CD4-positive, alpha-beta T cell (primary cell): ENCODE measurements around the gene IL17RA. TPM values are rescaled to one million over a fixed set of nuclear protein-coding genes. Genes with fewer than 3 reads are reported as not detected.

Source experiments
- ATAC-seq: fragments of 200-7000 bp; cut with Tn5 transposase; one replicate; pipeline ENCODE4 v1.10.0; 2022; ENCODE audit warnings: mild to moderate bottlenecking; ENCODE audit not compliant: poor library complexity
- CTCF ChIA-PET: fragments of 350-600 bp; sonication (Branson Sonifier 250); formaldehyde crosslinking; loops from one replicate; lab custom pipeline; 2021; ENCODE audit warnings: antibody characterized with exemption, inconsistent platforms; lab: Charles Lee
- POLR2A ChIA-PET: fragments of 350-600 bp; sonication (Branson Sonifier 250); formaldehyde crosslinking; loops from one replicate; lab custom pipeline; 2021; ENCODE audit warnings: antibody characterized with exemption, inconsistent platforms; lab: Charles Lee
- DNase-seq, 14 experiments: peaks; one replicate each; pipeline ENCODE4 v3.0.0-alpha.2; 2013 to 2020; ENCODE audit warnings: mixed read lengths in 2 of 14
- H3K27ac ChIP-seq, 2 donors: one replicate each; pipeline versions ENCODE4 v1.5.1 to v1.7.0; 2013; ENCODE audit warnings: low read length in 2 of 2, low read depth in 1 of 2, mild to moderate bottlenecking in 1 of 2
- H3K27me3 ChIP-seq, 2 experiments: 1 replicate in 1 of 2; 2 replicates in 1 of 2; pipeline versions ENCODE4 v1.6.1 to v1.7.0; 2013; ENCODE audit warnings: low read length in 2 of 2, control low read depth in 1 of 2, mild to moderate bottlenecking in 1 of 2, moderate library complexity in 1 of 2; ENCODE audit not compliant: insufficient read depth in 2 of 2, control insufficient read depth in 1 of 2
- H3K36me3 ChIP-seq: one replicate; pipeline ENCODE4 v1.6.1; 2013; ENCODE audit warnings: low read length, control low read depth; ENCODE audit not compliant: insufficient read depth
- H3K4me1 ChIP-seq: one replicate; pipeline ENCODE4 v1.6.1; 2013; ENCODE audit warnings: low read length, control low read depth; ENCODE audit not compliant: insufficient read depth
- H3K4me3 ChIP-seq: one replicate; pipeline ENCODE4 v1.5.1; 2013; ENCODE audit warnings: mild to moderate bottlenecking, low read length, moderate library complexity
- H3K9me3 ChIP-seq, 2 experiments: 1 replicate in 1 of 2; 2 replicates in 1 of 2; pipeline versions ENCODE4 v1.6.1 to v1.7.0; 2013; ENCODE audit warnings: low read length in 2 of 2, mild to moderate bottlenecking in 2 of 2, control low read depth in 1 of 2, moderate library complexity in 1 of 2; ENCODE audit not compliant: control insufficient read depth in 1 of 2, insufficient read depth in 1 of 2
- H3K27ac Mint-ChIP-seq: one replicate; pipeline ENCODE4 v1.8.0; 2020; ENCODE audit warnings: mixed read lengths
- H3K27me3 Mint-ChIP-seq: one replicate; pipeline ENCODE4 v1.8.0; 2021; ENCODE audit warnings: mixed read lengths
- H3K36me3 Mint-ChIP-seq: one replicate; pipeline ENCODE4 v1.8.0; 2021; ENCODE audit warnings: low read depth, mixed read lengths
- H3K4me1 Mint-ChIP-seq: one replicate; pipeline ENCODE4 v1.8.0; 2021; ENCODE audit warnings: low read depth, mixed read lengths
- H3K4me3 Mint-ChIP-seq: one replicate; pipeline ENCODE4 v1.8.0; 2020; ENCODE audit warnings: mild to moderate bottlenecking, mixed read lengths
- H3K9me3 Mint-ChIP-seq: one replicate; pipeline ENCODE4 v1.8.0; 2020; ENCODE audit warnings: mixed read lengths
- CTCF ChIP-seq: fragments of 200-600 bp; IDR thresholded peaks from one replicate; pipeline ENCODE4 v1.8.0; 2022; ENCODE audit warnings: antibody characterized with exemption, mild to moderate bottlenecking
- intact Hi-C, 2 experiments: fragments of 100-400 bp; cut with DNase I in 1 of 2; cut with micrococcal nuclease in 1 of 2; formaldehyde crosslinking; loops; one replicate each; pipeline versions ENCODE4 v1.15.1 to v1.9.0; 2023 to 2025; cut with DNase I, micrococcal nuclease
- total RNA-seq, 174 experiments: library from RNA in 2 of 174; stranded (reverse) in 2 of 174; gene quantifications; one replicate each; pipeline ENCODE4 v1.2.3 and lab custom pipeline; 2021 to 2026

Gene IL17RA
- total RNA-seq, 2 experiments from 2014 or later: 23.2 to 24.3 TPM

- intact Hi-C loops: loop anchor here in 1 of 2 experiments (2.0 kb wide), 1 partner anchor 65 kb away; no protein-coding TSS in a partner anchor
- Histone ChIP-seq H3K27ac (peak overlapping the region in 1 of 2 donors; percentile 34), H3K36me3 (peaks cover 88% of the 10 kb centered on the region), H3K4me3 (no peak overlapping the region), H3K9me3 (no peaks in the 10 kb centered on the region), H3K27me3 (no peaks in the 10 kb centered on the region), H3K4me1 (peaks cover 64% of the 10 kb centered on the region)
- ChIA-PET POLR2A (interaction anchor here (2.2 to 2.8 kb wide), 3 partner anchors 7 to 17 kb away, joined by 5 to 30 read pairs (median 21); no protein-coding TSS in a partner anchor), CTCF (interaction anchor here (1.0 to 2.2 kb wide), 3 partner anchors 11 to 396 kb away, joined by 3 to 7 read pairs (median 5); no protein-coding TSS in a partner anchor)
- no peaks in the 10 kb centered on the region for H3K27me3 Mint-ChIP-seq
- no peak for TF ChIP-seq CTCF
- H3K27ac Mint-ChIP-seq: peak overlapping the region; percentile 90
- H3K9me3 Mint-ChIP-seq: no peaks in the 10 kb centered on the region
- DNase-seq: no peak
- peaks cover 66% of the 10 kb centered on the region for H3K4me1 Mint-ChIP-seq
- H3K4me3 Mint-ChIP-seq: peak overlapping the region; percentile 30
- no peak for ATAC-seq
- H3K36me3 Mint-ChIP-seq: peaks cover 76% of the 10 kb centered on the region
These were observed 20.6 kb downstream of the IL17RA start for GRCh38 chr22:17105143-17106129.

- Mint-ChIP-seq H3K4me1 (peaks cover 65% of the 10 kb centered on the region), H3K27ac (peak overlapping the region; percentile 90), H3K27me3 (no peaks in the 10 kb centered on the region), H3K9me3 (no peaks in the 10 kb centered on the region), H3K4me3 (peak overlapping the region; percentile 82), H3K36me3 (peaks cover 74% of the 10 kb centered on the region)
- no peak for DNase-seq
- H3K27me3 ChIP-seq: no peaks in the 10 kb centered on the region
- intact Hi-C loops: loop anchor here in 1 of 2 experiments (2.0 kb wide), 1 partner anchor 65 kb away; no protein-coding TSS in a partner anchor
- peak overlapping the region; percentile 11 for H3K4me3 ChIP-seq
- H3K27ac ChIP-seq: peak overlapping the region; percentile 34 to 36
- no peaks in the 10 kb centered on the region for H3K9me3 ChIP-seq
- peaks cover 55% of the 10 kb centered on the region for H3K4me1 ChIP-seq
- POLR2A ChIA-PET: interaction anchor here (1.2 to 2.8 kb wide), 6 partner anchors 8 to 65 kb away, joined by 3 to 30 read pairs (median 6); partner anchors contain the start of gene HDHD5
- H3K36me3 ChIP-seq: peaks cover 79% of the 10 kb centered on the region
- CTCF ChIA-PET: interaction anchor here (1.0 to 2.2 kb wide), 6 partner anchors 9 to 395 kb away, joined by 3 to 7 read pairs (median 4); no protein-coding TSS in a partner anchor
- TF ChIP-seq CTCF: no peak
- ATAC-seq: peak; percentile 38
These were observed 21.5 kb downstream of the IL17RA start for GRCh38 chr22:17106161-17106784.
